HFF-Myc (cell line): ENCODE measurements around the gene BSPH1.
A peak's percentile ranks its signal among the peaks of the same experiment; 100 is the strongest.

Source experiments
- DNase-seq: peaks from one replicate; pipeline ENCODE4 v3.0.0-alpha.2; 2011; ENCODE audit warnings: low read depth; ENCODE audit errors: extremely low read depth
- H3K4me3 ChIP-seq: replicated peaks from 2 replicates; pipeline ENCODE4 v1.5.1; 2011; ENCODE audit warnings: low read depth, mild to moderate bottlenecking, control low read depth, low read length
- CTCF ChIP-seq: IDR thresholded peaks from 2 replicates; pipeline ENCODE4 v1.5.1; 2012; ENCODE audit warnings: mild to moderate bottlenecking, low read depth, low read length, control low read depth; ENCODE audit errors: missing control alignments

Gene BSPH1

GRCh38 chr19:48023011-48023410, 31.0 kb upstream of the BSPH1 start:
- H3K4me3 ChIP-seq, result no peak overlapping the region
- DNase-seq, result no peak

GRCh38 chr19:48020686-48021085, 28.7 kb upstream of the BSPH1 start:
- H3K4me3 ChIP-seq, result no peak overlapping the region
- DNase-seq, result no peak
- TF ChIP-seq CTCF, result no peak

More at GRCh38 chr19:48023011-48023410, 31.0 kb upstream of the BSPH1 start:
- no peak for TF ChIP-seq CTCF

- no peak for DNase-seq
- TF ChIP-seq CTCF, result no peak
- no peak overlapping the region for H3K4me3 ChIP-seq
Measured at GRCh38 chr19:48010932-48011758, 19.2 kb upstream of the BSPH1 start.

- TF ChIP-seq CTCF, result peak; percentile 24
- DNase-seq, result no peak
- H3K4me3 ChIP-seq, result no peak overlapping the region
Measured at GRCh38 chr19:48006762-48007161, 14.8 kb upstream of the BSPH1 start.

DNA sequence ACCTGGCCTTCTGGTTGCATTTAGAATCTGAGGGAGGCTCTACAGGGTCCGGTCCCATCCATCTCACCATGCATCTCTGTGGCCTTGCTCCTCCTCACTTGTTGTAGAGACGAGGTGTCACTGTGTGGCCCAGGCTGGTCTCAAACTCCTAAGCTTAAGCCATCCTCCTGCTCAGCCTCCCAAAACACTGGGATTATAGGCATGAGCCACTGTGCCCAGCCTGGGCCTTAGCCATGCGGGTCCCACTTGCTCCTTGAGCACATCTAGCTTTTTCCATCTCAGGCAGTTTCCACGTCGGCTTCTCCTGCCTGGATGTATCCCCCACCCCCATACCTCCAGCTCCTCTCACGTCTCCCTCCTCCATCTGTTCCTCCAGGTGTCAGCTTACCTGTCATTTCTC, 12.3 kb upstream of the BSPH1 start:
- no peak for TF ChIP-seq CTCF
- no peak overlapping the region for H3K4me3 ChIP-seq

GRCh38 chr19:48000846-48001245, 8.9 kb upstream of the BSPH1 start:
- H3K4me3 ChIP-seq, result no peak overlapping the region
- no peak for DNase-seq
- TF ChIP-seq CTCF, result no peak

More for the DNA sequence above, 12.3 kb upstream of the BSPH1 start:
- no peak for DNase-seq
